Mononuclear cell (primary cell): ENCODE data around the gene PRKCB. TPM values are rescaled to one million over a fixed set of nuclear protein-coding genes. Genes with fewer than 3 reads are reported as not detected.
"Not testable (repeated sequence)": the region's sequence is repeated elsewhere in the genome, so short reads cannot be mapped to it uniquely, and the experiment has no call there.

Experiments used
- H3K27me3 ChIP-seq: 2 replicates; pipeline ENCODE4 v1.6.0; 2011; ENCODE audit warnings: low read length, control low read depth; ENCODE audit not compliant: insufficient read depth
- H3K4me1 ChIP-seq: 2 replicates; pipeline ENCODE4 v1.5.1; 2011; ENCODE audit warnings: mild to moderate bottlenecking, low read length, control low read depth; ENCODE audit not compliant: insufficient read depth
- H3K4me3 ChIP-seq: 2 replicates; pipeline ENCODE4 v1.5.1; 2011; ENCODE audit warnings: mild to moderate bottlenecking, low read length, moderate library complexity
- H3K9me3 ChIP-seq: 2 replicates; pipeline ENCODE4 v1.5.1; 2011; ENCODE audit warnings: low read depth, mild to moderate bottlenecking, control low read depth, low read length
- total RNA-seq: library from RNA; depleted of rRNA; stranded (reverse); fragments of >200 nt; gene quantifications from one replicate; pipeline ENCODE4 v1.2.3, GENCODE V29; 2012

The PRKCB gene
- total RNA-seq, 1 donor: 110 TPM

DNA sequence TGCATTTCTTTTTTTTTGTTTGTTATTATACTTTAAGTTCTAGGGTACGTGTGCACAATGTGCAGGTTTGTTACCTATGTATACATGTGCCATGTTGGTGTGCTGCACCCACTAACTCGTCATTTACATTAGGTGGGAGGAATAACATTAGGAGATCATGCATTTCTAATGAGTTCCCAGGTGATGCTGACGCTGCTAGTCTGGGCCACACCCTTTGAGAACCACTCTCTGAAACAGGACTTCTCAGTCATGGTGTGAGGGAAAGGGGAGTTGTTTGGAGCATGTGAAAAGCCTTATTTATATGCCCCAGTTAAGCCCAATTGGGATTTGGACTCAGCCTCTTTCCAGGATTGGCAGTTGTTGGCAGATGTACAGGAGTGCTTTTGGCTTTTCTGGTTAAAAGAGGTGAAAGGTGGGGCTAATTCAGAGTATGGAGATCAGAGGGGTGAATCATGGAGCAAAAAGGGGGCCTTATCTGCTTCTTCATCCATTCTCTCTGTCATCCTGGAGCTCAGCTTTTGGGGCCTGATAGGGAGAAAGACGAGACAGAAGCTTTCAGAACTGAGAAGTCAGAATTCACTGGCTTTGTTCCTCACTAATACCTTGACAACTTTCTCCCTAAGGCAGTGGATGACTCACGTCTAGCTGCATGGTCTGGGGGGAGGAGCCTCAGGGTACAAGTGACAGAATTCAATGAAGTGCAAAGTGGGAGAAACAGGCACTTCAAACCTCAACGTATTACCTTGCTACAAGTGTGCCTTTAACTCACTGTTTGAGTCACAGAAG is 240.3 kb downstream of the PRKCB start:
- no peaks in the 10 kb centered on the region for H3K27me3 ChIP-seq
- H3K4me1 ChIP-seq: peaks cover 42% of the 10 kb centered on the region
- no peak overlapping the region for H3K4me3 ChIP-seq
- no peaks in the 10 kb centered on the region for H3K9me3 ChIP-seq

GRCh38 chr16:24077292-24077691 is 241.5 kb downstream of the PRKCB start:
- Histone ChIP-seq H3K9me3 (no peaks in the 10 kb centered on the region), H3K4me1 (peaks cover 33% of the 10 kb centered on the region), H3K27me3 (no peaks in the 10 kb centered on the region), H3K4me3 (no peak overlapping the region)

- H3K4me1 ChIP-seq: peaks cover 27% of the 10 kb centered on the region
- no peaks in the 10 kb centered on the region for H3K9me3 ChIP-seq
- H3K4me3 ChIP-seq: no peak overlapping the region
- no peaks in the 10 kb centered on the region for H3K27me3 ChIP-seq
Measured at GRCh38 chr16:24077966-24078365, 242.2 kb downstream of the PRKCB start.

DNA sequence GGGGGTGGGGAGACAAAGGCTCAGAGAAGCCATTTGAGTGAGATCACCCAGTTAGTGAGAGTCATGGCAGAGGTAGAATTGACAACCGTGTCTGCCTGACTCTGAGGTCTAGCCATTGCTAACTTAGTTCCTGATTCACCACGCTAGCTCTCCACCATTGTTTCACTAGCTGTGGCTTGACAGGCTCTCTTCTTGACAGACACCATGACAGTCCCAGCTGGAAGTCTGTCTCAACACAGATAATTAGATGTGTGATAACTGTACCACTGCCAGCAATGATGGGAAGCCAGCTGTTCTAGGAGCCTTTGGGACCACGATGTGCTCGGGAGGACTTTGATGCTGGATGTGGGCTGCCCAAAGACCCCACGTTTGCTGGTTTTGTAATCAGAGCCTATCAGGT is 249.9 kb downstream of the PRKCB start:
- Histone ChIP-seq H3K4me3 (no peak overlapping the region), H3K27me3 (no peaks in the 10 kb centered on the region), H3K9me3 (peaks cover 3% of the 10 kb centered on the region), H3K4me1 (no peaks in the 10 kb centered on the region)

DNA sequence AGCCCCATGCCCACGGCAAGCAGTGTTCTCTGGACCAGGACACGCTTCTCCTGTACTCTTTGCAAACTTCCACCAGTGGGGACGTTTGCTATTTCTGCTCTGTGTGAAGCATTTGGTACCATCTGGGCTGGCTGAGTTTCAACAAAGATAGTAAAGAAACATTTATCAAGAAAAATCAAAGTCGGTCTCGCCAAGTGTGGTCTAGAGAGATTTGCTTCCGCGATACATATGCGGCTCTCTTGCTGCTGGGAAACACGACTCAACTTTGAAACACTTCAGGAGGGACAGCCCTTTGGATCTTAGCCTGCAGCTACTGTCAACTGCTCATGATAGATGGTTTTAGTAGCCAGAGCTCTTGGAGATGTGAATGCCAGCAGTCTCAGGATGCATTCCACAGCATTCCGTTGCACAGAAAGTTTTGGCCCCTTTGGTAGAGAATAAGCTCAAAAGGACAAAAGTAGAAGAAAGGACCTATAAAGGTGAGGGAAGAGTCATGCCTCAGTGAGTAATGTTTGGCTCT is 252.2 kb downstream of the PRKCB start:
- Histone ChIP-seq H3K9me3 (peaks cover 10% of the 10 kb centered on the region), H3K4me1 (no peaks in the 10 kb centered on the region), H3K4me3 (no peak overlapping the region), H3K27me3 (no peaks in the 10 kb centered on the region)

- H3K4me1 ChIP-seq: no peaks in the 10 kb centered on the region
- H3K27me3 ChIP-seq: no peaks in the 10 kb centered on the region
- H3K4me3 ChIP-seq: no peak overlapping the region
- peaks cover 10% of the 10 kb centered on the region for H3K9me3 ChIP-seq
Measured at GRCh38 chr16:24088767-24089166, 253.0 kb downstream of the PRKCB start.

DNA sequence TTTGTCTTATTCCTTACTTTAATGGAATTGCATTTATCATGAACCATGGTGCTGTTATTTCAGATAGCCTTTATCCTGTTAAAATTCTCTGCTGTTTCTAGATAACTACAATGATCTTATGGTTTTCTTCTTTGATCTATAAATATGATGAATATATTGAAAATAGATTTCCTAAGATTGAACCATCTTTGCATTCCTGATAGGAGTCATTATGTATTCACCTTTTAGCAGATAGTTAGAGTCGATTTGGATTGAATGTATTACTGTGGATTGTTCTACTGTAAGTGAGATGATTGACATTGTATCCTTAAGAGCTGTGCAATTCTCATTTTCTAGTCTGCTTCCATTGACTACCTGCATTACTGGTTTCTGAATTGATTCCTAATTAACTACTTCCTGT is 255.3 kb downstream of the PRKCB start:
- H3K9me3 ChIP-seq: peaks cover 10% of the 10 kb centered on the region
- H3K27me3 ChIP-seq: no peaks in the 10 kb centered on the region
- H3K4me1 ChIP-seq: no peaks in the 10 kb centered on the region
- H3K4me3 ChIP-seq: no peak overlapping the region

DNA sequence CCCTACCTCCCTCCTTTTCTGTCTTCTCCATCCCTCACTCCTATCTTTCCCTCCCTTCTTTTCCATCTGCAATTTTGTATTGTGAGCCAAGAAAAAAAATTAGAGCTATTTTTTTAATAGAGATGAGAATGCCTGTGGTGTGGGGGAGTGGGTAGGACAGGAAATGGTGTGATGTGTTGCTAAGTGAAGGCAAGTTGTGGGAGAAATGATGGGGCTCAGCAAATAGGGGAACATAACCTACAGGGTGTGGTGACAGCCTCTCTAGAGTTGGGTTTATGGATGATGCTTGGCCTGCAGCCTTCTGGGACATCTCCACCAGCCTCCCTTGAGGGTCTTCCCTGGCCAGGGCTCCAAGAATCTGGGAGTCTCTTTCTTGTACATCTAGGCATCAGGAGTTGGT is 257.3 kb downstream of the PRKCB start:
- H3K4me3 ChIP-seq: no peak overlapping the region
- H3K9me3 ChIP-seq: peaks cover 10% of the 10 kb centered on the region
- H3K27me3 ChIP-seq: no peaks in the 10 kb centered on the region
- no peaks in the 10 kb centered on the region for H3K4me1 ChIP-seq

GRCh38 chr16:24094660-24095059 is 258.9 kb downstream of the PRKCB start:
- Histone ChIP-seq H3K4me1 (no peaks in the 10 kb centered on the region), H3K27me3 (no peaks in the 10 kb centered on the region), H3K4me3 (no peak overlapping the region), H3K9me3 (peaks cover 10% of the 10 kb centered on the region)

GRCh38 chr16:24098896-24099295 is 263.1 kb downstream of the PRKCB start:
- Histone ChIP-seq H3K27me3 (no peaks in the 10 kb centered on the region), H3K4me3 (no peak overlapping the region), H3K4me1 (no peaks in the 10 kb centered on the region), H3K9me3 (no peaks in the 10 kb centered on the region)

DNA sequence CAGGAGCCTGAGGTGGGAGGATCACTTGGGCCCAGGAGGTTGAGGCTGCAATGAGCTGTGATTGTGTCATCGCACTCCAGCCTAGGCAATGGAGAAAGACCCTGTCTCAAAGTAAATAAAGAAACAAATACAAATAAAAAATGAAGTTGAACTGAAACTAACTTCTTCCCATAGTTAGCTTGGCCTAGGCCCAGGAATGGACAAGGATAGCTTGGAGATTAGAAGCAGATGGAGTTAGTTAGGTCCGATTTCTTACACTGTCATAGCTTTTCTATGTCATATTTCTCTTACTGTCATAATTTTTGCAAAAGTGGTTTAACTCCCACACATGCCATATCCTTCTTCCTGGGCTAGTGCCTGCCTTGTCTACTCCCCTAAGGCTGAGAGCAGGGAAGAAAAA is 265.6 kb downstream of the PRKCB start:
- Histone ChIP-seq H3K9me3 (no peaks in the 10 kb centered on the region), H3K4me3 (no peak overlapping the region), H3K27me3 (no peaks in the 10 kb centered on the region), H3K4me1 (no peaks in the 10 kb centered on the region)

DNA sequence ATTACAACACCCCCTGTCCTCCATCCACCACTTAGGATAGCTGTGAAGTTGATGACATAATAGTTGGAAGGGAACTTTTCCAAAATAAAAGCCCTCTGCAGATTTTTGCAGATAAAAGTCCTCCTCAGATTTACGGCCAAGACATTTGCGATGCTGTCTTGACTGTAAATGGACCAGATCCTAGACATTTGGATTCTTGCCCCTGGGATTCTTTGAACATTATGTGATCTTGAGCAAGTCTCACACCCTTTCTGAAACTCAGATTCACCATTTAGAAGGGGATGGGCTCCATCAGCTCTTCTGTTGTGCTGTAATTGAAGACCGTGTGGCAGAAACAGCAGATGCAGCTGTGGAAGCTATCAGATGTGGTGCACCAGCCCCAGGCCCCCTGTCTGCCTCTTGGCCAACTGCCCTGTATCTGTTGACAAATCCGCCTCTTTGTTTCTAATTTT is 266.5 kb downstream of the PRKCB start:
- Histone ChIP-seq H3K9me3 (no peaks in the 10 kb centered on the region), H3K4me3 (no peak overlapping the region), H3K27me3 (no peaks in the 10 kb centered on the region), H3K4me1 (no peaks in the 10 kb centered on the region)

DNA sequence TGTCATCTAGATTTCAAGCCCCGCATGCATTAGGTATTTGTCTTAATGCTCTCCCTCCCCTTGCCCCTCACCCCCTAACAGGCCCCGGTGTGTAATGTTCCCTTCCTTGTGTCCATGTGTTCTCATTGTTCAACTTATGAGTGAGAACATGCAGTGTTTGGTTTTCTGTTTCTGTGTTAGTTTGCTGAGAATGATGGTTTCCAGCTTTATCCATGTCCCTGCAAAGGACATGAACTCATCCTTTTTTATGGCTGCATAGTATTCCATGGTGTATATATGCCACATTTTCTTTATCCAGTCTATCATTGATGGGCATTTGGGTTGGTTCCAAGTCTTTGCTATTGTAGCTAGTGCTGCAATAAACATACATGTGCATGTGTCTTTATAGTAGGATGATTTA is 269.7 kb downstream of the PRKCB start:
- H3K27me3 ChIP-seq, H3K4me1 ChIP-seq, H3K9me3 ChIP-seq, H3K4me3 ChIP-seq: not testable (repeated sequence)

DNA sequence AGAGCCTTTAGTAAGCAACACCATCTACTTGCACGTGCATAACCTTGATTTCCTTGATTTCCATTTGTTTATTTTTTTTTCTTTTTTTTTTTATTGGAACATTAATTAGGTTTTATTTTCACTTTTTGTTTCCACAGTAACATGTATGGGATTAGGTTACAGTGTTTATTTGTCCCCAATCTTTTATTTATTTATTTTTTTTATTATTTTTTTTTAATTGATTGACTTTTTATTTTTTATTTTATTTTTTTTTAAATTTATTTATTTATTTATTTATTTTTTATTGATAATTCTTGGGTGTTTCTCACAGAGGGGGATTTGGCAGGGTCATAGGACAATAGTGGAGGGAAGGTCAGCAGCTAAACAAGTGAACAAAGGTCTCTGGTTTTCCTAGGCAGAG is 272.3 kb downstream of the PRKCB start:
- not testable (repeated sequence) for H3K27me3 ChIP-seq, H3K9me3 ChIP-seq, H3K4me1 ChIP-seq, H3K4me3 ChIP-seq

DNA sequence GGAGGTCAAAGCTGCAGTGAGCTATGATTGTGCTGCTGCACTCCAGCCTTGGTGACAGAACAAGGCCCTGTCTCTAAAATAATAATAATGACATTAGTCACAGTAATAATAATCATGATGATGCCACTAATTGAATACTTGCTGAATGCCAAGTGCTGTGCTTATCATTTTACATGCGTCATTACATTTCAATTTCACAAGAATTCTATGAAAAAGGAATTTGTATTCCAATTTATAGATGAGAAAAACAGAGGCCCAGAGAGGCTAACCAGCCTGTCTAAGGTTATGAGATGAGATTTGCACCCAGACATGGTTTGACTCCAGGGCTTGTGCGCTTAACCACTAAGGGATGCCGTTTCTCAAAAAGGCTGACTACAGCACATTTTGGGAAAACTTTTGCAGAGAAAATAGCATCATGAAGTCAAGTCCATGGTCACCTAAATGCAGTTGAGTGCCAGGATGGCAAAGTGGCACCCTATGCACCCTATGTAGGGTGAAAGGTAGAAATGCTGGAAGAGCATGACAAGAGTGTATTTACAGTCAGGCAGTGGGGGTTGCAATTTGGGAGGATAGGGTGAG is 276.0 kb downstream of the PRKCB start:
- Histone ChIP-seq H3K27me3 (no peaks in the 10 kb centered on the region), H3K9me3 (no peaks in the 10 kb centered on the region), H3K4me3 (no peak overlapping the region), H3K4me1 (no peaks in the 10 kb centered on the region)
